Endometrial microvascular endothelial cells (primary cell): ENCODE data around the gene AEBP2. TPM values are rescaled to one million over a fixed set of nuclear protein-coding genes. Genes with fewer than 3 reads are reported as not detected.
"Not testable (repeated sequence)": the region's sequence is repeated elsewhere in the genome, so short reads cannot be mapped to it uniquely, and the experiment has no call there.

Source experiments
- in situ Hi-C: cut with HindIII; loops from 2 replicates; pipeline ENCODE4 v1.10.0; 2017; ENCODE audit warnings: low sequenced_read_pairs, low pct_unique_long_range_greater_than_20kb; ENCODE audit errors: inconsistent ontology term
- total RNA-seq: library from RNA; depleted of rRNA; stranded (reverse); fragments of >200 nt; gene quantifications from one replicate; pipeline ENCODE4 v1.2.3, GENCODE V29; 2015; ENCODE audit errors: inconsistent ontology term

The AEBP2 gene
- total RNA-seq, 1 donor from 2014 or later, result 14.1 TPM

DNA sequence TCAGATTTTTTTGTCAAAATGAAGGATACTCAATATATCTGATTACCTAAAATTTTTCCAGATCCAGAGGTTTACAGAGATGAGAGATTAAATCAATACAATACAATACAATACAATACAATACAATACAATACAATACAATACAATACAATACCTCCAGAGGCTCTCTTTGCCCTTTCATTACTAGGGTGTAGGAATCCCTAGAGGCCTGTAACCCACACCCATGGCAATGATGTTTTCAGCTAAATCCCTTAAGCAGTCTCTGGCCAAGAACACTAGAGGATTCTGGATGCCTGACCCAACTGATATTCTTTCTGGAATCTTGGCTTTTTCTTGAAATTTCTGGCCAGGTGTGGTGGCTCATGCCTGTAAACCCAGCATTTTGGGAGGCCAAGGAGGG lies 23.7 kb upstream of the AEBP2 start:
- in situ Hi-C loops, result no loop called here

DNA sequence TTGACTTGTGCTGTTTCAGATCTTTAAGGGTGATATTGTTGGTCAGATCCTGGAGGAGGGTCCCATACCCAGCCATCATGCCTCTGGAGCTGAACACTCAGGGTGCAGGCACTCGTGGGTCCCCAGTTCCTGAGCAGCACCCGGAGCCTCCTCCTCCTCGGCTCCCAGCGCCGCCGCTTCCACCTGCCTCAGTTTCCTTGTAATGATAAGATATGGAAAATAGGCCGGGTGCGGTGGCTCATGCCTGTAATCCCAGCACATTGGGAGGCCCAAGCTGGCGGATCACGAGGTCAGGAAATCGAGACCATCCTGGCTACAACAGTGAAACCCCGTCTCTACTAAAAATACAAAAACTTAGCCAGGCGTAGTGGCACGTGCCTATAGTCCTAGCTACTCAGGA lies 20.2 kb upstream of the AEBP2 start:
- in situ Hi-C loops, result no loop called here

DNA sequence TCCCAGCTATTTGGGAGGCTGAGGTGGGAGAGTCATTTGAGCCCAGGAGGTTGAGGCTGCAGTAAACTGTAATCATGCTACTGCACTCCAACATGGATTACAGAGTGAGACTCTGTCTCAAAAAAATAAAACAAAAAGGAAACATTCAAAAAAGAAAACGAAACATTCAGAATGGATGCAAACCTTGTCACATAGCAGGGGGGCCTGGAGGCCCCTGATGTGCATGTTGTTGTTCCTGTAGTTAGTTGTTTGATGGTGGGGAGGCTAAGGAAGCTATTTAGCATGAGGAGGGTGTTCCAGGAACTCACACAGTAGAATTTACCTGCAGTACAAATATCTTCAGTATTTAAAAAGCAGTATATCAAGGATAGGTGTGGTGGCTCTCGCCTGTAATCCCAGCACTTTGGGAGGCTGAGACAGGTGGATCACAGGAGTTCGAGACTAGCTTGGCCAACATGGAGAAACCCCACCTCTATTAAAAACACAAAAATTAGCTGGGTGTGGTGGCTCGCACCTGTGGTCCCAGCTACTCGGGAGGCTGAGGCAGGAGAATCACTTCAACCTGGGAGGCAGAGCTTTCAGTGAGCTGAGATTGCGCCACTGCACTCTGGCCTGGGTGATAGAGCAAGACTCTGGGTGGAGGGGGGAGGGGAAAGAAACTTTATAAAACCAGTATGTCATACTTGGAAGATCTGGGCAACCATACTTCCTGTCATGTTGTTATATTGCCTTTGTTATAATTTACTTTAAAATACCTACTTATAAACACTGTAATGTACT lies 17.6 kb upstream of the AEBP2 start:
- in situ Hi-C loops, result no loop called here

DNA sequence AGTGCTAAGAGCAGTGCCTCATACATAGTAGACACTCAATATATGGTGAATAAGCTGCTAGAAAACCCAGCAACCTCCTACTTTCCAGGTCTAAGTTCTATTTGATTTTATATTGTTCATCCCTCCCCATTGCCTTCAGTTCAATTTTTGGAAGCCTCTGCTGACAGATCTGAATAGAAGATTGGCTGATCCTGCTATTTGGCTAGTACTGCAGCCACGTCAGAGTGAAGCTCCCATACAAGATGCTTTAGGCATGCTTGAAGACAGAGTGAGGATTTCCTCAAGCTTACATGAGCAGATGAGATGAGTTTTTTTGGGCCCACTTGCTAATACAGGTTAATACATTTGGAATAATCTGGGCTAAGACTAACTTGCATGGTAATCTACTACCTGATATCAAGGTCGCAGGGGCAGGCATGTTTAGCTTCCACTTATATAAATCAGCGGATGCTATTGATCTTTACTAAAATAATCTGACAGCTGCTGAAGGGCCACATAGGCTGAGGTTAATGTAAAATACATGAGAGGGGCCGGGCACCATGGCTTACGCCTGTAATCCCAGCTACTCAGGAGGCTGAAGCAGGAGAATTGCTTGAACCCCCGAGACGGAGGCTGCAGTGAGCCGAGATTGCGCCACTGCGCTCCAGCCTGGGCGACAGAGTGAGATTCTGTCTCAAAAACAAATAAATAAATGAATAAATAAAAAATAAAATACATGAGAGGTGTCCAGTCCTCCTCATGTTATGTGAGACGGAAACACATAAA lies 15.9 kb upstream of the AEBP2 start:
- in situ Hi-C loops, result no loop called here

DNA sequence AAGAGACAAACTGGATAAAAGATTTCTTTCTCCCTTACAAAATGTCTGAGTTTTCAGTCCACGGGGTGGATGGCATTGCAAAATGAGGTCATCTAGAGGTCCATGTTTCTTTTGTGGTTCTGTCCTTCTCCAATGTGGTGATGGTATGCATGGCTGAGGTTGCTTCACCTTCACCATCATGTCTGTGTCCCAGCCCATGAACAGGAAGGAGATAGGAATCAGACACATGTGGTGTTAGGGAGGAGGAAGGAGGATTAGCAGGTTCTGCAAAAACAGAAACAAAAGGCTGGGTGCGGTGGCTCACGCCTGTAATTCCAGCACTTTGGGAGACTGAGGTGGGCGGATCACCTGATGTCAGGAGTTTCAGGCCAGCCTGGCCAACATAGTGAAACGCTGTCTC lies 11.0 kb upstream of the AEBP2 start:
- in situ Hi-C loops, result no loop called here

DNA sequence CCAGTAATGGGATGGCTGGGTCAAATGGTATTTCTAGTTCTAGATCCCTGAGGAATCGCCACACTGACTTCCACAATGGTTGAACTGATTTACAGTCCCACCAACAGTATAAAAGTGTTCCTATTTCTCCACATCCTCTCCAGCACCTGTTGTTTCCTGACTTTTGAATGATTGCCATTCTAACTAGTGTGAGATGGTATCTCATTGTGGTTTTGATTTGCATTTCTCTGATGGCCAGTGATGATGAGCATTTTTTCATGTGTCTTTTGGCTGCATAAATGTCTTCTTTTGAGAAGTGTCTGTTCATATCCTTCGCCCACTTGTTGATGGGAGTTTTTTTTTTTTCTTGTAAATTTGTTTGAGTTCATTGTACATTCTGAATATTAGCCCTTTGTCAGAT lies 9.8 kb upstream of the AEBP2 start:
- in situ Hi-C loops, result not testable (repeated sequence)

DNA sequence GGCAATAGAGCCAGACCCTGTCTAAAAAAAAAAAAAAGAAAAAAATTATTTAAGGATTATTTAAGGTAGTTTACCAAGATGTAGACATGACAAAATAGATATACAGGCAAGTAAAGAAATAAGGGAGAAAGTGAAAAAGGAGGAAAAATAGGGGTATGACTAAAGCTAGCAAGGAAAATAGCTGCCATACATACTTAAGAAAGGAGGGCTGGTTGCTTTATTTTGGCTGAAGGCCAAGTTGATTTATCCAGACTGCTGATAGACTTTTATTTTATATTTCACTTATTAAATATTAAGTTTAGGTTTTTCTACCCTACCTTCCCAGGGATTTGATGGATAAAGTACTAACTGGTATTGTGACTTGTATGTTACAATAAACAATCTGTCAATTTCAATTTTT lies 8.3 kb upstream of the AEBP2 start:
- in situ Hi-C loops, result no loop called here

DNA sequence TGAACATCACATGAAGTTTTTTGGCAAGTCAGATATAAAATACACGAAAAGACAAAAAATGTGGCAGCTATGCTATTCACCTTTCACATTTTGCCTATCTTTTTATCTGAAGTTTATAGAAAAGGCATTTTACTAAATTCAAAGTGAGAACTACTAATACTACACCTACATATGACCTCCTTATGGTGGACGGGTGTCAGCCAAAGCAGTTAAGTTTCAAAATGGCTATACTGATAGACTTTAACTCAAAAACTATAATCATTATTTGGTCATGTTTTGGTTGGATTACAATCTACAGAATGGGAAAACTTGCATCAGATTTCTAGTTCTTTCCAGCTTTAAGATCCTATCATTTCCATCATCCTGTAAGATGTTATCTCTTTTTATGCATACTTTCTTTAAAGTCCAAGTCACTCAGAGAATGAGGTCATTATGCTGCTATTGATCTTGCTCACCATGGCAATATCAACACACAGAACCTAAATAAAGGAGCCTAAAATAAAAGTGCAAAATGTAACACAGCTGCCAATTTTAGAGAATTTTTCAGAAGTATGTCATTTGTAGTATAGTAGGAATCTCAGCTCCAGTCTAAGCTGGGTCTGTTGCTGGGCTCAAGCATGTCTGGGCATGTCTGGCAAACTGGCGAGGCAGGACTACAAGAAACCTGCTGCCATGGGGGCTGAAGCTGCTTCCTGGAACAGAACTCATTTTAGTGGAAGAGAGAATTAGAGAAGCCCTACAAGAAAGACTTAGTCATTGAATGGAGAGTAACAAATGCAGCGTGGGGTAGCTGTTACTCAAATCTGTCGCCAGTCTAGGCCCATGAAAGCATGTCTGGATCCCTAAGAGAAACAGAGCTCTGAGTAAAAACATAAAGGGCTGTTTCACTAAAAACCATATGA lies 7.6 kb upstream of the AEBP2 start:
- in situ Hi-C loops, result no loop called here

DNA sequence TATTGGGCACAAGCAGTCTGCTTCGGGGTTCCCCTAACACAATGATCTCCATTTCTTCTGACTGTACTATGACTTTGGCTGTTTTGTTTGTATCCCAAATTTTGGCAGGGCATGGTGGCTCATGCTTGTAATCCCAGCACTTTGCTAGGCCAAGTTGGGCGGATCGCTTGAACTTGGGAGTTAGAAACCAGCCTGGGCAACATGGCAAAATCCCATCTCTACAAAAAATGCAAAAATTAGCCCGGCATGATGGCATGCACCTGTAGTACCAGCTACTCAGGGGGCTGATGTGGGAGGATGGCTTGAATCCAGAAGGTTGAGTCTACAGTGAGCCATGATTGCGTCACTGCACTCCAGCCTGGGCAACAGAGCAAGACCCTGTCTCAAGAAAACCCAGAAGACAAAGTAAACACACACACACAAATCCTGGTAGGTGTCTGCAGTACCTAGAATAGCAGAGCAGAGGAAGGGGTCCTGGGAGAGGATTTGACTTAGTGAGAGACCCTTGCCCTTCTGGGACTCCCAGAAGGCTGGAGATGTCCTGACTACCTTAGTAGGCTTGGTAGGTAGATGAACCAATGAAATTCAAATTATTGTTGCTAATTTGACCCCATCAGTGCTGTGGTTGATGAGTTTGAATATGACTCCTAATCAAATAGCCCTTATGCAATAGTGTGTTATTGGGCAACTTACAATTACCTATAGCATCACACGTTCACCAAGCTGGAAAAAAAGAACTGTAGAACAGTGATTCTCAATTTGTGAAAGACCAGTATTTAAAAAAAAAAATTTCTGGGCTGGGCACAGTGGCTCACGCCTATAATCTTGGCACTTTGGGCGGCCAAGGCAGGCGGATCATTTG lies 6.8 kb upstream of the AEBP2 start:
- in situ Hi-C loops, result no loop called here

DNA sequence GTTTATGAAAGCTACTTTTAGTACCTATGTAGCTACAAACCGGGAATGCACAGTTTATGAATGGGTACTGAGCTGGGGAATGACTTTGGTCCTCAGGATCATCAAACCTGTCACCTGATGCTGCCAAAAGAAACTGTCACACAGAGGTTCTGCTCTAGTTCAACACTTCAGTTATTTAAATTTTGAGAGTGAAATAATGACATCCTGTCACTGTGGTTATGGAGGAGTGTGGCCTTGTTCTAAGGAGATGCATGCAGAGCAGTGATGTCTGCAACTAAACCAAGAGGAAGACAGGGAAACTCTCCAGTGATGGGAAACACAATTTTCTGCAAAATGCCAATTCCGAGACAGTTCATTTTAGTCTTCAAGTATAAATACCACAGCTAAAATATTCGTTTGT lies 4.8 kb upstream of the AEBP2 start:
- in situ Hi-C loops, result no loop called here

DNA sequence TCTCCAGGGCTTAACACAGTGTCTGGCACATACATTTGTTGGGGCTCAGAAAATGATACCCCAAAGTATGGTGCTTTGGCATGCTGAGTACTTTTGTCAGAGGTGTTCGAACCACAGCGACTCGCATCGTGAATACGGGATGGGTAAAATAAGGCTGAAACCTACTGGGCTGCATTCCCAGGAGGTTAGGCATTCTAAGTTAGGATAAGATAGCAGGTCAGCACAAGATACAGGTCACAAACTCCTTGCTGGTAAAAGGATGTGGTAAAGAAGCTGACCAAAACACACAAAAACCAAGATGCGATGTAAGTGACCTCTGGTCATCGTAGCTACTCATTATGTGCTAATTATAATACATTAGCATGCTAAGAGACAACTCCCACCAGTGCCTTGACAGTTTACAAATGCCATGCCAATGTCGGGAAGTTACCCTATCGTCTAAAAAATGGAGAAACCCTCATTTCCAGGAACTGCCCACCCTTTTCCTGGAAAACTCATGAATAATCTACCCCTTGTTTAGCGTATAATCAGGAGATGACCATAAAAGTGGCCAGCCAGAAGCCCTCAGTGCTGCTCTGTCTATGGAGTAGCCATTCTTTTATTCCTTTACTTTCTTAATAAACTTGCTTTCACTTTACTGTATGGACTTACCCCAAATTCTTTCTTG lies 3.3 kb upstream of the AEBP2 start:
- in situ Hi-C loops, result no loop called here

DNA sequence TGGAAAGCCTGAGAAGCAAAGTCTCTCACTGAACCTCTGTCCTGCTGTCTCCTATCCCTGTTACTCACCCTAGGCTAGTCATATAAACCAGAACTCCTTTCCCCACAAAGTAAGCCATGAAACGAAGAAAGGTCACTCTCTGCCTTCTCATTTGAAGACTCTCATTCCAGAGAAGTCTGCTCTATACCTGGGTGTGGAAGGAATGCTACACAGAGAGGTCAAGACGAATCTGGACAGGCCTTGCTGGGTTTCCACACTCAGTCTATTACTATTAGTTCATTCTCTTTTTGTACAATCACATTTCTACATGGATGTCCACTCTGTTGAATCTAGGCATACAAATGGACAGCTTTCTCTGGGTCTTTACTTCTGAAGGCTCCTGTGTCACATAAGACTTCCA lies 2.4 kb upstream of the AEBP2 start:
- in situ Hi-C loops, result no loop called here

DNA sequence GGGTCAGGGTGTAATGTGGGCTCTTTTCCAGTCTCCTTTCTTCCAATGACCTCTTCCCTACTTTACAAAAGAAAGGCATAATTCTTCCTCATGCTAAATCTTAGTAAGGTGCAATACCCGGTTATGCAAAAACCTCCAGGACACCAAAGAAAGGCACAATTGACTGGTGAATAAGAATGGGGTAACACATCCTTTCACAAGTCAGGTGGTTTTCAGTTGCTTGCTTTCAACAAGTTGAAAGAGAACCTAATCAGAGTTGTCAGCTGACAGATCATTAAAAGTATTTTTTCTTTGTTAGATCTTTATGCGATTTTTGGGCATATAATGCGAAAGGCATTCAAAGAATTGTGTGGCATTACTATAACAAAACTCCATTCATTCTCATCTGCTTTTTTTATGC lies 1.3 kb upstream of the AEBP2 start:
- in situ Hi-C loops, result no loop called here

DNA sequence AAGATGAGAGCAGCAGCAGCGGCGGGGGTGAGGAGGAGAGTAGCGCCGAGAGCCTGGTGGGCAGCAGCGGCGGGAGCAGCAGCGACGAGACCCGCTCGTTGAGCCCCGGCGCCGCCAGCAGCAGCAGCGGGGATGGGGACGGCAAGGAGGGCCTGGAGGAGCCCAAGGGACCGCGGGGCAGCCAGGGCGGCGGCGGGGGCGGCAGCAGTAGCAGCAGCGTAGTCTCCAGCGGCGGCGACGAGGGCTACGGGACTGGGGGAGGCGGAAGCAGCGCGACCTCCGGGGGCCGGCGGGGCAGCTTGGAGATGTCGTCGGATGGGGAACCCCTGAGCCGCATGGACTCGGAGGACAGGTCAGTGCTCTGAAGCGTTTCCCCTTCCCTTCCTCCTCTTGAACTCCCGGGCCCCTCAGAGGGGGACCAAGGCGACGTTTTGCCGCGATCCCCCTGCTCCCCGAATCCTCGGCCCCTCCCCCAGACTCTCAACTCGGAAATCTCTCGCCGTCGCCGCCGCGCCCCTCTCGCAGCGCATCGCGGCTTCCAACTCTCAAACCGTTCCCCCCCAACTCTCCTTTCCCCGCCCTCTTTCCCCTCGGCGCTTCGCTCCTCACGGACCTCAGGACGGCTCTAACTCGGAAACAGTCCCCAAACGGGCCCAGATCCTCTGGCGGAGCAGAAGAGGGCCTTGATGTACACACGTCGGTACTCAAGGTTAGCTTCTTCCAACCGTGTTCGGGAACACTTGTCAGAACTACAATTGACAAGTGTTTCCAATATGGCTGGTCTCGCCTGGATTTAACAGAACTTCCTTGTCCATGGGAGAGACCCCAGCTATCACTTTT lies 947 bp downstream of the AEBP2 start:
- in situ Hi-C loops, result no loop called here

DNA sequence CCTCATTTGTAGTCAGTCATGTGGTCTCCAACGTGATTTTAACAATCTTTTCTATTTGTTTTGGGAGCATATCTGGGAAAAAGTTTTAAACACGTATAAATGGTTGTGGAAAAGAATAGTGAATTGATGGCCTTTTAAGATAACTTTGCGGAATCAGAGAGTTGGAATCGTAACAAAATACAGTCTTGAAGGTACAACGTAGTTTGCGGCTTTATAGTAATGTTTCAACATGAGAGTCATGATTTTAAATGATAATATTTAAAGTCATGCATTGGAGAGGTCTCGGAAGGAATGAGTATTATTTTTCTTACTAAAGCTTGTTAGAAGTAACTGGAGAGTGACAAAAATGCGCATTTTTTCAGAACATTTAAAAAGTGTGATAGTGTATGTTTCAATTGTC lies 1.6 kb downstream of the AEBP2 start:
- in situ Hi-C loops, result no loop called here

DNA sequence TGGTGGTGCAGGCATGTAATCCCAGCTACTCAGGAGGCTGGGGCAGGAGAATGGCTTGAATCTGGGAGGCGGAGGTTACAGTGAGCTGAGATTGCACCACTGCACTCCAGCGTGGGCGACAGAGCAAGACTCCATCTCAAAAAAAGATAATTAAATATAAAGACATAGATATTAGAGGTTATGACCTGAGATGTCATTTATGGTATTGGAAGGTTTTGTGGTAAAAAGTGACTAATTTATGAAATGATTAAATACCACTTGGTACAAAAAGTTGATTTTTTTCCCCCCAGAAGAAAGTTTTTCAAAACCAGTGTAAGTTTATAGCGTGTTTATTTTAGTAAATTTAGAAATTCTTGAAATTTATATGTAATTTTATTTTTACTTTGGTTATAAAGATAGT lies 4.3 kb downstream of the AEBP2 start:
- in situ Hi-C loops, result no loop called here

DNA sequence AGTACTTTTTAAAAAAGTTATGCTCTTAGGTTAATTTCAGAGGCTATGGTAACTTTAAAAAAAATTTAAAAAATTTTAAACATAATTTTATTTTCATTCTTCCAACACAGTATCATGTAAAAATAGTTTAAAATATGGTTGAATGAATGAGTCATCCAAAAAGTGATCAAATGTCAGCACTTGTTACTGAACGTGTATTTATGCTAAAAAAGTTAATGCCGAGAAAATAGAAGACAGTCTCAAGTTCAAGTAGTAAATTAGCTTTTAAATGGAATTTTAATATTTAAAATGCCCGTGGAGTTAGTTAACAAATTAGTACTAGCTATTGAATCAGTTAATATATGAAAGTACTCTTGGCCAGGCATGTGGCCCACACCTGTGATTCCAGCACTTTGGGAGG lies 4.8 kb downstream of the AEBP2 start:
- in situ Hi-C loops, result no loop called here
